ENCODE measurements around the gene PYGO1.

DNA sequence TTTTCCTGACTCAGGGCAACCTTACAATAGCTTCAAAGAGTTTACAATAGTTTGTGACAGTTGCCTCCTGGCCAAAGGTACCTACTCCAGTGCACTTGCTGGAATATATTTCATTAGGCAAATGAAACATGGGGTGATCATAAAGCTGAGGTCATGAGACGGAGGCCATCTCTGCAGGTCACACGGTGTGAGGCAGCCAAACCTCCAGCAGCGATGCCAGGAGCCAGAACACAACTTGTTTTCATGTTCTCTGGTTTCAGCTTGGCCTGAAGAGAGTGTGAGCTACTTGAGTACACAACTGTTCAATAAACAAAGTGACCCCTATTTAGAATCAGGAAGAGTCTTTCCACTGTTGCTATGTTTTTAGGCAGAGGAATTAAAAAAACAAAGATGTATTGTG lies 42.7 kb upstream of the PYGO1 start:
- TF ChIP-seq, protein P1, sequence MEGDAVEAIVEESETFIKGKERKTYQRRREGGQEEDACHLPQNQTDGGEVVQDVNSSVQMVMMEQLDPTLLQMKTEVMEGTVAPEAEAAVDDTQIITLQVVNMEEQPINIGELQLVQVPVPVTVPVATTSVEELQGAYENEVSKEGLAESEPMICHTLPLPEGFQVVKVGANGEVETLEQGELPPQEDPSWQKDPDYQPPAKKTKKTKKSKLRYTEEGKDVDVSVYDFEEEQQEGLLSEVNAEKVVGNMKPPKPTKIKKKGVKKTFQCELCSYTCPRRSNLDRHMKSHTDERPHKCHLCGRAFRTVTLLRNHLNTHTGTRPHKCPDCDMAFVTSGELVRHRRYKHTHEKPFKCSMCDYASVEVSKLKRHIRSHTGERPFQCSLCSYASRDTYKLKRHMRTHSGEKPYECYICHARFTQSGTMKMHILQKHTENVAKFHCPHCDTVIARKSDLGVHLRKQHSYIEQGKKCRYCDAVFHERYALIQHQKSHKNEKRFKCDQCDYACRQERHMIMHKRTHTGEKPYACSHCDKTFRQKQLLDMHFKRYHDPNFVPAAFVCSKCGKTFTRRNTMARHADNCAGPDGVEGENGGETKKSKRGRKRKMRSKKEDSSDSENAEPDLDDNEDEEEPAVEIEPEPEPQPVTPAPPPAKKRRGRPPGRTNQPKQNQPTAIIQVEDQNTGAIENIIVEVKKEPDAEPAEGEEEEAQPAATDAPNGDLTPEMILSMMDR (IDR thresholded peaks at IDR 0.05; ENCODE audit: insufficient read depth, low read length, poor library complexity, severe bottlenecking) = no peak
- TF ChIP-seq EZH2phosphoT487 (conservative IDR thresholded peaks at IDR 0.05; ENCODE audit: low read length) = no peak
